Heart left ventricle (tissue), 13 donors: Measurements from ENCODE around the gene UST.

Experiments
- POLR2A ChIP-seq, 2 donors: fragments of 450-650 bp; IDR thresholded peaks; one replicate each; pipeline ENCODE4 v1.6.1; 2017; ENCODE audit warnings: antibody characterized with exemption in 2 of 2, mild to moderate bottlenecking in 2 of 2, moderate library complexity in 2 of 2
- TF ChIP-seq, protein P1 (sequence below), 12 donors: fragments of 200-600 bp; sonication (generic) in 4 of 12; IDR thresholded peaks; one replicate each; pipeline versions ENCODE4 v1.5.0 to v1.8.0; 2018 to 2022; ENCODE audit warnings: antibody characterized with exemption in 12 of 12, mild to moderate bottlenecking in 5 of 12
- donor health status: ischemic (EF 13 %, LVEDD 7.1; RV severe dilation, severe dysfunction).
- donor health status: DM: no; HTN: yes; CAD: no.
- donor health status: DM: no; HTN: no; CAD: no.
- donor health status: ischemic (EF 25% LVEDD 6.9; RV normal size, moderate dysfunction).
- donor health status: ischemic (EF 25% LVEDD 5.7; RV mildly dilated, moderate dysfunction).
- donor health status: ischemic (EF 35%, LVEDD 5.7; RV mildly dilated, moderate dysfunction).
- donor health status: nonischemic (EF 11% LVEDD 7.7; RV severe dilation, severe dysfunction).
- donor health status: DM: yes; HTN: yes; CAD: no.
- donor health status: PGD.
- donor health status: ischemic (EF 29% LVEDD 5.4; RV normal size, mild dysfunction).
- donor health status: nonischemic (EF 23%, LVEDD 6.1; RV moderate dilation, normal function).

DNA sequence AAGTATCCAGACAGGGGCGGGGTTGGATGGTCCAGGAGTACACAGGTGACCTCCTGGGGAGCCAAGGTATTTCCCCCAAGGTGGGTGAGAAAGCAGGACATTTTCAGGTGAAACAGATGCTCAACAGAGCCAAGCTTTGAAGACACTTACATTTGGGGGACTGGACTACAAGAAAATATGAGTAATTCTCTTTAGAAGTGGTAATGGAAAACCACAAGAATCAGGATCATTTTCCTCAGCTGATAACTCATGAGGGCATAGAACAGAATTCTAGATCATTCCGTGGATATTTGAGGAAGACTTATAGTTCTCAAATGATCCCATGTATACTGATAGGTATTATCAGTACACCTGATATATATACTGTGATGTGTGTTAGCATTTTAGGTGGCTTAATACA is 89.9 kb downstream of the UST start:
- TF ChIP-seq, protein P1, sequence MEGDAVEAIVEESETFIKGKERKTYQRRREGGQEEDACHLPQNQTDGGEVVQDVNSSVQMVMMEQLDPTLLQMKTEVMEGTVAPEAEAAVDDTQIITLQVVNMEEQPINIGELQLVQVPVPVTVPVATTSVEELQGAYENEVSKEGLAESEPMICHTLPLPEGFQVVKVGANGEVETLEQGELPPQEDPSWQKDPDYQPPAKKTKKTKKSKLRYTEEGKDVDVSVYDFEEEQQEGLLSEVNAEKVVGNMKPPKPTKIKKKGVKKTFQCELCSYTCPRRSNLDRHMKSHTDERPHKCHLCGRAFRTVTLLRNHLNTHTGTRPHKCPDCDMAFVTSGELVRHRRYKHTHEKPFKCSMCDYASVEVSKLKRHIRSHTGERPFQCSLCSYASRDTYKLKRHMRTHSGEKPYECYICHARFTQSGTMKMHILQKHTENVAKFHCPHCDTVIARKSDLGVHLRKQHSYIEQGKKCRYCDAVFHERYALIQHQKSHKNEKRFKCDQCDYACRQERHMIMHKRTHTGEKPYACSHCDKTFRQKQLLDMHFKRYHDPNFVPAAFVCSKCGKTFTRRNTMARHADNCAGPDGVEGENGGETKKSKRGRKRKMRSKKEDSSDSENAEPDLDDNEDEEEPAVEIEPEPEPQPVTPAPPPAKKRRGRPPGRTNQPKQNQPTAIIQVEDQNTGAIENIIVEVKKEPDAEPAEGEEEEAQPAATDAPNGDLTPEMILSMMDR (IDR thresholded peaks at IDR 0.05), result no peak
- no peak for TF ChIP-seq POLR2A (IDR thresholded peaks at IDR 0.05)
